Testis (tissue), 2 donors: Measurements from ENCODE around the gene AGXT.

Experiments
- POLR2A ChIP-seq: fragments of 450-650 bp; IDR thresholded peaks from one replicate; pipeline ENCODE4 v1.6.1; 2017; ENCODE audit warnings: antibody characterized with exemption, mild to moderate bottlenecking, moderate library complexity
- TF ChIP-seq, protein P1 (sequence below), 3 experiments: fragments of 450-650 bp in 2 of 3; fragments of 200-600 bp in 1 of 3; sonication (generic) in 1 of 3; IDR thresholded peaks; one replicate each; pipeline ENCODE4 v1.5.1; 2016 to 2019; ENCODE audit warnings: antibody characterized with exemption in 3 of 3, mild to moderate bottlenecking in 2 of 3, moderate library complexity in 1 of 3

DNA sequence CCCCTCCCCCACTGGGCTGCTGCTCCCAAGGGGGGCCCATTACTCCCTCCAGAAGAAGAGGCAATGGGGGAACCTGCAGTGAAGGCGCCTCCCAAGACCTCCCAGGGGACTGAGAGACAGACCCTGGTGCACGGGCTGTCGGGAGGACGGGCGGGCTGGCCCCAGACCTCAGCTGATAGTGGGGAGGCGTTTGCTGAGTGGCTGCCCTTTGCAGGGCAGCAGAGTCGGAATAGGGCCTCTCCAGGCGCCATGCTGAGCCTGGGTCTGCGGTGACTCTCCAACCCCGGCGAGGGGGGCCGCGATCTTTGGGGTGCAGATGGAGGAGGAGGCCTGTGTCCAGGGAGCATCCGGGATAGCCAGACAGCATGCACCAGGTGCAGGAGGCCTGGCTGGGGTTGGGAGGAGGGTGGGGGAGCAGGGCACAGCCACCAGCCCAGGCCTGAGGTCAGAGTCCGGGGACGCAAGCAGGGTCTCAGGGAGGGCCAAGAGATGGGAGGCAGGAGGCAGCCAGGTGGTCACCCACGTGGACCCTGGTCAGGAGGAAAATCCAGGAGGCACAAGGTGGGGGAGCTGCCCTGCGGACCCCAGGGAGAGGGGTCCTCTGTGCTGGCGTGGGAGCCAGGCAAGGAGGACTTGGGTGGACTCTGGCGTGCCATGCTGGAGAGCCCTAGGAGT, 48.5 kb downstream of the AGXT start:
- TF ChIP-seq POLR2A = no peak
- TF ChIP-seq, protein P1, sequence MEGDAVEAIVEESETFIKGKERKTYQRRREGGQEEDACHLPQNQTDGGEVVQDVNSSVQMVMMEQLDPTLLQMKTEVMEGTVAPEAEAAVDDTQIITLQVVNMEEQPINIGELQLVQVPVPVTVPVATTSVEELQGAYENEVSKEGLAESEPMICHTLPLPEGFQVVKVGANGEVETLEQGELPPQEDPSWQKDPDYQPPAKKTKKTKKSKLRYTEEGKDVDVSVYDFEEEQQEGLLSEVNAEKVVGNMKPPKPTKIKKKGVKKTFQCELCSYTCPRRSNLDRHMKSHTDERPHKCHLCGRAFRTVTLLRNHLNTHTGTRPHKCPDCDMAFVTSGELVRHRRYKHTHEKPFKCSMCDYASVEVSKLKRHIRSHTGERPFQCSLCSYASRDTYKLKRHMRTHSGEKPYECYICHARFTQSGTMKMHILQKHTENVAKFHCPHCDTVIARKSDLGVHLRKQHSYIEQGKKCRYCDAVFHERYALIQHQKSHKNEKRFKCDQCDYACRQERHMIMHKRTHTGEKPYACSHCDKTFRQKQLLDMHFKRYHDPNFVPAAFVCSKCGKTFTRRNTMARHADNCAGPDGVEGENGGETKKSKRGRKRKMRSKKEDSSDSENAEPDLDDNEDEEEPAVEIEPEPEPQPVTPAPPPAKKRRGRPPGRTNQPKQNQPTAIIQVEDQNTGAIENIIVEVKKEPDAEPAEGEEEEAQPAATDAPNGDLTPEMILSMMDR (IDR thresholded peaks at IDR 0.05) = no peak
